ENCODE results near the gene PSMD2.

Gene PSMD2

GRCh38 chr3:184353546-184353941, 54.5 kb downstream of the PSMD2 start:
- Histone ChIP-seq H3K27me3 (no peaks in the 10 kb centered on the region), H3K4me3 (no peak overlapping the region), H3K9ac (no peak overlapping the region), H3K4me1 (no peaks in the 10 kb centered on the region), H3K36me3 (peaks cover 81% of the 10 kb centered on the region), H3K4me2 (no peak overlapping the region), H4K20me1 (no peaks in the 10 kb centered on the region), H3K27ac (no peak overlapping the region), H3K9me3 (no peaks in the 10 kb centered on the region)
- no peak for TF ChIP-seq Cebpa-rat (IDR thresholded peaks at IDR 0.05)

GRCh38 chr3:184354121-184354728, 55.2 kb downstream of the PSMD2 start:
- no peaks in the 10 kb centered on the region for H4K20me1 ChIP-seq
- H3K4me2 ChIP-seq: no peak overlapping the region
- no peak for TF ChIP-seq Cebpa-rat (IDR thresholded peaks at IDR 0.05)
- H3K9me3 ChIP-seq: no peaks in the 10 kb centered on the region
- no peak overlapping the region for H3K9ac ChIP-seq
- H3K36me3 ChIP-seq: peaks cover 82% of the 10 kb centered on the region
- no peak overlapping the region for H3K27ac ChIP-seq
- H3K4me3 ChIP-seq: no peak overlapping the region
- H3K27me3 ChIP-seq: no peaks in the 10 kb centered on the region
- no peaks in the 10 kb centered on the region for H3K4me1 ChIP-seq

- H3K9ac ChIP-seq: no peak overlapping the region
- H3K36me3 ChIP-seq: peaks cover 77% of the 10 kb centered on the region
- no peaks in the 10 kb centered on the region for H3K4me1 ChIP-seq
- H3K4me2 ChIP-seq: no peak overlapping the region
- no peak overlapping the region for H3K27ac ChIP-seq
- TF ChIP-seq Cebpa-rat (IDR thresholded peaks at IDR 0.05): no peak
- H4K20me1 ChIP-seq: no peaks in the 10 kb centered on the region
- no peaks in the 10 kb centered on the region for H3K27me3 ChIP-seq
- H3K4me3 ChIP-seq: no peak overlapping the region
- no peaks in the 10 kb centered on the region for H3K9me3 ChIP-seq
Observed at GRCh38 chr3:184354754-184355153, 55.7 kb downstream of the PSMD2 start.

- Histone ChIP-seq H3K9me3 (no peaks in the 10 kb centered on the region), H3K27ac (no peak overlapping the region), H3K9ac (no peak overlapping the region), H3K27me3 (no peaks in the 10 kb centered on the region), H3K4me1 (peaks cover 6% of the 10 kb centered on the region), H3K4me2 (no peak overlapping the region), H4K20me1 (peaks cover 4% of the 10 kb centered on the region; the same call in 1 of the 2 replicates), H3K4me3 (no peak overlapping the region), H3K36me3 (peaks cover 72% of the 10 kb centered on the region)
- TF ChIP-seq Cebpa-rat (IDR thresholded peaks at IDR 0.05): no peak
Observed at GRCh38 chr3:184355261-184356040, 56.4 kb downstream of the PSMD2 start.

- Histone ChIP-seq H3K4me3 (no peak overlapping the region), H4K20me1 (peaks cover 5% of the 10 kb centered on the region; the same call in 1 of the 2 replicates), H3K9ac (no peak overlapping the region), H3K36me3 (peaks cover 54% of the 10 kb centered on the region), H3K4me2 (no peak overlapping the region), H3K9me3 (no peaks in the 10 kb centered on the region), H3K4me1 (peaks cover 13% of the 10 kb centered on the region), H3K27ac (no peak overlapping the region), H3K27me3 (no peaks in the 10 kb centered on the region)
- TF ChIP-seq Cebpa-rat (IDR thresholded peaks at IDR 0.05): no peak
Observed at GRCh38 chr3:184357248-184358123, 58.4 kb downstream of the PSMD2 start.

GRCh38 chr3:184358124-184358767, 59.2 kb downstream of the PSMD2 start:
- H3K4me1 ChIP-seq: peaks cover 13% of the 10 kb centered on the region
- no peak overlapping the region for H3K4me3 ChIP-seq
- no peak overlapping the region for H3K27ac ChIP-seq
- H3K4me2 ChIP-seq: no peak overlapping the region
- H3K27me3 ChIP-seq: no peaks in the 10 kb centered on the region
- H3K36me3 ChIP-seq: peaks cover 47% of the 10 kb centered on the region
- H4K20me1 ChIP-seq: peaks cover 5% of the 10 kb centered on the region; the same call in 1 of the 2 replicates
- no peak overlapping the region for H3K9ac ChIP-seq
- no peaks in the 10 kb centered on the region for H3K9me3 ChIP-seq
- TF ChIP-seq Cebpa-rat (IDR thresholded peaks at IDR 0.05): no peak

Data from BLaER1 (cell line).